ENCODE data around the gene FARS2.

- TF ChIP-seq EZH2phosphoT487 (IDR thresholded peaks at IDR 0.05; ENCODE audit: borderline replicate concordance, low read depth, low read length): no peak
- TF ChIP-seq, protein P1, sequence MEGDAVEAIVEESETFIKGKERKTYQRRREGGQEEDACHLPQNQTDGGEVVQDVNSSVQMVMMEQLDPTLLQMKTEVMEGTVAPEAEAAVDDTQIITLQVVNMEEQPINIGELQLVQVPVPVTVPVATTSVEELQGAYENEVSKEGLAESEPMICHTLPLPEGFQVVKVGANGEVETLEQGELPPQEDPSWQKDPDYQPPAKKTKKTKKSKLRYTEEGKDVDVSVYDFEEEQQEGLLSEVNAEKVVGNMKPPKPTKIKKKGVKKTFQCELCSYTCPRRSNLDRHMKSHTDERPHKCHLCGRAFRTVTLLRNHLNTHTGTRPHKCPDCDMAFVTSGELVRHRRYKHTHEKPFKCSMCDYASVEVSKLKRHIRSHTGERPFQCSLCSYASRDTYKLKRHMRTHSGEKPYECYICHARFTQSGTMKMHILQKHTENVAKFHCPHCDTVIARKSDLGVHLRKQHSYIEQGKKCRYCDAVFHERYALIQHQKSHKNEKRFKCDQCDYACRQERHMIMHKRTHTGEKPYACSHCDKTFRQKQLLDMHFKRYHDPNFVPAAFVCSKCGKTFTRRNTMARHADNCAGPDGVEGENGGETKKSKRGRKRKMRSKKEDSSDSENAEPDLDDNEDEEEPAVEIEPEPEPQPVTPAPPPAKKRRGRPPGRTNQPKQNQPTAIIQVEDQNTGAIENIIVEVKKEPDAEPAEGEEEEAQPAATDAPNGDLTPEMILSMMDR (conservative IDR thresholded peaks at IDR 0.05; ENCODE audit: low read length): no peak
Observed at GRCh38 chr6:5580736-5581581, 319.6 kb downstream of the FARS2 start.
